ENCODE data around the gene TOPBP1.

DNA sequence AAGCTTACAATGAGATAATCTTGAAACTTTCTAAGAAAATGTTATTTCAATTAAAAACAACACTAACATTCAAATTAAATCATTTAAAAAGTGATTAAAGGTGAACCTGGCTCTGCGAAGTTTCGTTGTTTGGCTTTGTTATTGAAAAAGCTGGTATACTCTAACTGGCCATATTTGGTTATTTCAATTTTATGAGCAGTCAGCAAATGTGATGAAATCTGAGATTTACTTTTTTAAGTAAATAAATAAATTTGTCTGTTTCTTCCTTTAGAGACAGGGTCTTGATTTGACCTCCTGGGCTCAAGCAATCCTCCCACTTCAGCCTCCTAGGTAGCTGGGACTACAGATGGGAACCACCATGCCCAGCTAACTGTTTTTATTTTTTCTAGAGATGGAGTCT, 50.2 kb downstream of the TOPBP1 start:
- TF ChIP-seq, protein P1, sequence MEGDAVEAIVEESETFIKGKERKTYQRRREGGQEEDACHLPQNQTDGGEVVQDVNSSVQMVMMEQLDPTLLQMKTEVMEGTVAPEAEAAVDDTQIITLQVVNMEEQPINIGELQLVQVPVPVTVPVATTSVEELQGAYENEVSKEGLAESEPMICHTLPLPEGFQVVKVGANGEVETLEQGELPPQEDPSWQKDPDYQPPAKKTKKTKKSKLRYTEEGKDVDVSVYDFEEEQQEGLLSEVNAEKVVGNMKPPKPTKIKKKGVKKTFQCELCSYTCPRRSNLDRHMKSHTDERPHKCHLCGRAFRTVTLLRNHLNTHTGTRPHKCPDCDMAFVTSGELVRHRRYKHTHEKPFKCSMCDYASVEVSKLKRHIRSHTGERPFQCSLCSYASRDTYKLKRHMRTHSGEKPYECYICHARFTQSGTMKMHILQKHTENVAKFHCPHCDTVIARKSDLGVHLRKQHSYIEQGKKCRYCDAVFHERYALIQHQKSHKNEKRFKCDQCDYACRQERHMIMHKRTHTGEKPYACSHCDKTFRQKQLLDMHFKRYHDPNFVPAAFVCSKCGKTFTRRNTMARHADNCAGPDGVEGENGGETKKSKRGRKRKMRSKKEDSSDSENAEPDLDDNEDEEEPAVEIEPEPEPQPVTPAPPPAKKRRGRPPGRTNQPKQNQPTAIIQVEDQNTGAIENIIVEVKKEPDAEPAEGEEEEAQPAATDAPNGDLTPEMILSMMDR (IDR thresholded peaks at IDR 0.05), result no peak
- TF ChIP-seq POLR2A (IDR thresholded peaks at IDR 0.05), result no peak
- TF ChIP-seq POLR2AphosphoS5 (IDR thresholded peaks at IDR 0.05), result no peak
- no peak for TF ChIP-seq EP300 (IDR thresholded peaks at IDR 0.05; ENCODE audit: low read depth)
